HG03565 (cell line): ENCODE results near the gene DLST.
A peak's percentile ranks its signal among the peaks of the same experiment; 100 is the strongest.

ENCODE experiments used
- ATAC-seq: cut with Tn5 transposase; IDR thresholded peaks from one replicate; pipeline ENCODE4 v1.9.1; 2021; ENCODE audit warnings: mild to moderate bottlenecking, moderate library complexity; ENCODE audit not compliant: unreplicated experiment

DLST gene

DNA sequence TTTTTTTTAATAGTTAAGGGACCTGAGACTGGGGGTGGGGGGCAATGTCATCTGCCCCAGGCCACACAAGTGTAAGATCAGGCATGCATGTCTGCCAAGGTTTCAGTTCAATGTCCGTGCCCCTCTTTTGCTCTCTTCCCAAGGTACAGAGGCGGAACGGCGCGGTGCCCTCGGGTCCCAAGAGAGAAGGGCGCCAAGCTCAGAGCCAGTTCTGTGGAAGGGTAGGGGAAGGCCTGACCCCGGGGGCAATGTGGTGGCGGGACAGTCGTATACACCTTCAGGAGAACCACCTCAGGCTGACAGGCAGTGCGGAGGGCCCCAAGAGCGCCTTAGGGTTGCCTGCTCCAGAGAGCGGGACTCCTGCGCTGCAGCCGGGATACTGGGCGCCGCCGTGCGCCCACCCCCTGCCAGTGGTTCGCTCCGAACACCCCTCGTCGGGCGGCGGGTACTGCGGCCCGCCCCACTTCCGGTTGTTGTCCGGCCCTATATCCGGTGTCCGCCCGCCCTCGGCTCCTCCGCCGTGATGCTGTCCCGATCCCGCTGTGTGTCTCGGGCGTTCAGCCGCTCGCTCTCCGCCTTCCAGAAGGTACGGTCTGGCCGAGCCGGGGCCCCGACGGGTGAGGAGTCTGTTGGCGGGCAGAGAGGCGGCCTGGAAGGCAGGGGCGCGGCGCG is at the start of gene DLST:
Gene DLST, plus strand, starts transcription at position 486 of the 672 bp plus-strand sequence. Its CDS starts 38 bp downstream, at position 524.
- peak; percentile 79 for ATAC-seq

DNA sequence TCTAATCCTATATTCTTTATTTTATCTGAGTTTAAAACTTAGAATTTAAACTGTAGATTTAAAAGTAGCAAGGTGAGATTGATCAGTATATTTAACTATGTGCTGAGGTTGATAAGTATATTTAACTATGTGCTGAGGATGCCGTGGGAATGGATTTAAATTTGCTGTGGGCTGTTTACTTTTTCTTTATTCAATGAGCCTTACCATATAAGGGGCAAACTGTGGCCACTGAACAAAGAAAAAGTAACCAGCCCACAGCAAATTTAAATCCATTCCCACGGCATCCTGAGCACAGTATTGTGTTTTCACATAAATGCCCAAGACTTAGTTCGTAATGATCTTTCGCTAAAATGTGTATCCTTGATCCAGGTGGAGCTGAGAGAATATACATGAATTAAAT is 48.9 kb upstream of the DLST start:
- no peak for ATAC-seq

DNA sequence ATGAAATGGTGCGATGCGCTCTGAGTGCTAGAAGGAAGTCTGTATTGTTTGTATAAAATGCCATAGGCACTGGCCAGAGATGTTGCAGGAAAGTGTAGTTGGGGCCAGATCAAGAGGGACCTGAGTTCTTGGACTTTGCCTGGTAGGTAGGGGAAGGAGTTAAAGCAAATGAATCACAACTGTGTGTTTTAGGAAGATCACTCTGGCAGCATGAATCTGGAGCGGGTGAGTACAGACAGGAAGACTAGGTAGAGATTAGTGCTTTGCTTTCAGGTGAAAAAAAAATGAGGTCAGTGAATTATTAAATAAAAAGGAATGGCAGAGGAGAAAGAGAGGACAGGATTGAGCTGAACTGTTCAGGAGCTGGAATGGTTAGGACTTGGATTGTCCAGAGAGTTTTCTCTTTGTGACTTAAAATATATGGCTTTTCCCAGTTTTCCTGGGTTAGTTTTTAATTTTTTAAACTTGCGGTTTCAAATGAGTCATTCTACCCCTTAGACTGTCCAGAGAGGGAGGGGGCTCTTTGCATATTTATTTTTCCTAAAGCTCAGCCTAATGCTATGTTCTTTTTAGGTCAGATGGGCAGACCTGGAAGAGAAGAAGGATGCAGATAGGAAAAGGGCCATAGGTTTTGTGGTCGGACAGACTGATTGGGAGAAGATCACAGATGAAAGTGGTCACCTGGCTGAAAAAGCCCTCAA is 46.9 kb upstream of the DLST start:
- no peak for ATAC-seq

DNA sequence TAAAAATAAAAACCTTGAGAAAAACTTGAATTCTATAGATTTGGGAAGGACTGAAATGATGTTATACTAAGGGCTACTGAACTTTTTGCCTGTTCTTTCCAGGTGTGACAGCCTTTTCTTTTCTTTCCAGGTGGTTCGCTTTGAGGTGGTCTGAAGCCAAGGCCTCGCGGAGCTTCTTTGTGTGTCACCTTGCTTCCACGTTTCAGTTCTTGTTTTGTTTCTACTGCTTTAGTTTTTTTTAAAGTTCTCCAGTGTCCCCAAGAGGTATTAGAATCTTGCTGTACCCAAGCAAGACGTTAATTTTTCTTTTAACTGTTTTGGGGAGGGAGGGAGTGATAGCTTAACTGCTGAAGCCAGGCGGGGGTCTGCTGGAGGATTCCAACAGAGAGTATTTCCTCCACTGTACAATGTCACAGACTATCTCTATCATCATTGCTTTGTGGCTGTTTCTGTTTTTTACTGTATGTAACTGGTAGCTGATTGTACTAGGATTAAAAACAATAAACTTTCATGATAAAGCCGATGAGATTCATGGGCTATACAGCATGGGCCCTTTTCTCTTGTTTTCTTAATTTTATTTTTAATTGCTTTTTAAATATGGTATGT is 46.0 kb upstream of the DLST start:
- no peak for ATAC-seq

DNA sequence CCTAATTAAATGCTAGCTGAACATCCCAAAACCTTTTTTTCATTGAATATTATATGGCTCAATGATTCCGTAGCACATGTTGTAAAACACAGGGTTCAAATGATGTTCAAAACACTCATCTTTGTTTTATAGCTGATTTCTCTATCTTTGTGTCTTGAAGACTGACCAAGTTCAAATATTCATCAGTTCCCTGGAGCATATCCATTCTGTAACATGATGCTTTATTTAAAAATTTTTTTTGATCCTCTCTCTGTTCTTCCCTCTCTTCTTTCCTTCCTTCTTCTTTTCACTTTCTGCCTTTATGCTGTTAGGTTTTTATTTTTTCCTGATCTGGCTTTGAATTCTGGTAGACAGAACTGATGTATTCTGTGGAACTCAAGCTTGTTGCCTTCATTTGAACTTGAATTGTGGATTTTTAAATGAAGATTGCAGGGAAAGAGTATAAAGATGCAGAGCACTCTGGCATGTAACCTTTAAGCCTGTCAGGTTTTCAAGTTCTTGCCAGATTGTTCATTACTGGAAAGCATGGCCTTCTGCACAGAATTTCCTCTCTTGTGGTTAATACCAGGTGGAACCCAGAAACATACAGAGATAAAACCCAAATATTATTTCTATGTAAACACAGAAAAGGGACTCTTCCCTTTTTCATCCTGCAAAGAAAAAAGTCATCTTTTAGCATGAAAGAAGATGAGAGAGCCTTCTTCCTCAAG is 45.3 kb upstream of the DLST start:
- no peak for ATAC-seq

DNA sequence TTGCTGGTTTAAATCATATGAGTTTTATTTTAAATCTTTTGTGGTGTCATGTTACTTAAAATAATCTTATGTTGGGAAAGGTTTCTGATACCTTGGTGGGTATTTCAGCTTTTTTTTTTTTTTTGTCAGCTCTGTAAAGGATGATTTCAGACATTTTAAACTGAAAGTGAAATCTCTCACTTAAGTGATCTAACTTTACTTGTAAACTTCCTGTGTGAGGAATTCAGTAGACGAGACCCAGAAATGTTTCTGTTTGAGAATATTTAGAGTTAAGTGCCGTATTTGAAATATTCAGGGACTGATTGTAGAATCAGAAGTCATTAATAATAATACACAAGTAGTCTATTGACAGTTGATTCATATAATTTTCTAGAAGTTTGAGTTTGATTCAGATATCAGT is 43.5 kb upstream of the DLST start:
- ATAC-seq: no peak

DNA sequence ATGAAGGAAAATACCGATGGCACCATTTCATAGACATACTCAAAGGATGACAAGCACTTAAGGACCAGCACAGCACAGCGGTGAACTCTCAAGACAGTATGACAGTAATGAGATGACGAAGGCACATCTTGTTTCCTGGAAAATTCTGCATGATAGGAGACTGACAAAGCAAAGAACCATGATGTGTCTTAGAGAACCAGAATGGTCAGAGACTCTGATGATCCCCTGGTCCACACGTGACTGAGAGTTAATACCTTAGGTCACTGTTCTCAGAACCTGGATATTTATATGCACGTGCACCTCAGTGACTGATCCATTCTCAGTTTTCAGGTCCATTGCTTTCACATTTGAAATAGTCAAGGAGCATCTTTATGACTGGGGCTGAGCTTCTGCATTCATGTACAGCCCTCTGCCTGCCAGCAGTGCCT is 41.1 kb upstream of the DLST start:
- ATAC-seq: peak; percentile 34

DNA sequence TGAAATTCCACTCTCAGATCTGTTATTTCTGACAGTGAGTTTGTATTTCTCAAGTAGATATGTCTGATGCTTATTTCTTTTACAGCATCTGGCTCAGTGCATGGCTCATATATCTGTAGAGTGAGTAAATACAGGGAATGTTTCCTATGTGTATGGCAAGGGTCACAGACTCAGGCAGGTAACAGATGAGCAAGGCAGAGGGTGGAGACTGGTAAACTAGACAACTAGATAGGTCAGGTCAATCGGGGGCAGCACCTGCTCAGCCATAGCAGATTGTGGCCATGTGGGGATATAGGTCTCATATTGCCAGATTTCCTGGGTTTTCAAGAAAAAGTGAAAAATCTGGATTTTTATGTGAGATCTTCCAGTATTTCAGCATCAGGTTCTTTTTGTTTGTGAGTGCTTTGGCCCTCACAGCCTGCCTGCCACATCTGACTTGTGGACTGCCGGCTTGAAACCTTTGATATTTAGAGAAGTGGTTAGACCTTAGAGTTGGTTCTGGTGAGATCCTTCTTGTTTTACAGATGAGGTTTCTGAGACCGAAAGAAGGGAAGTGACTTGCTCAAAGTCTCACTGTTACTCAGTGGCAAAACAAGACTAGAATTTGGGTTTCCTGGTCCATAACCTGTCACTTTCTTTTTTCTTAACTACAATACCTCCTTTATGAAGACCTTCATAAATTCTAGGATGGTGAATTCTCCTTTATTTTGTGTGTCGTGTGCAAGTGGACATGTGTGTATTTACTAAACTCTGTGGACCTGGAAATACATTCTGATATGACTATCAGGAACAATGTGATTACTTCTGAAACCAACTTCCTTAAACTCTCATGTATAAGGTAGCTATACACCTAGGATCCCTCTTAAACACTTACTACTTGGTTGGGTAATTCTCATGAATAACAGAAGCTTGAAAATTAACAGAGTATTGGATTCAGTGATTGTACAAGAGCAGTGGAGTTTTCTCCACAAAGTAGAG is 40.2 kb upstream of the DLST start:
- peak; percentile 59 for ATAC-seq

DNA sequence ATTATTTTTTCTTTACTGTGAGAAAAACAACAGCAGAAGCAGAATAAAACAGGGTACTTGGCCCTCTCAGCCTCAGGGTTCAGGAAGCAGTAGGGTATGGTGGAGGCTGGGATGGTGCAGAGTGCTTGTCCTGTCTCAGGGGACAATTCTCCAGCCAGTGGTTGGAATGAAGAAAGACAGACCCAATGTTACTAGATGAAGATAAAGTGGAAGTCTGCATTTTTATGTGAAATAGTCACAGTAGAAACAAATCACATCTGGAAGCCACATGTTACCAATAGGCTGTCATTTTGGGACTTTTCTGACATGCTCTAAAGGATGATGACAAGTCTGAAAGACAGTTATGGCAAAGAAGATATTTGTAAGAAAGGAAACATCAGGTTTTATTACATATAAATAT is 38.1 kb upstream of the DLST start:
- no peak for ATAC-seq

DNA sequence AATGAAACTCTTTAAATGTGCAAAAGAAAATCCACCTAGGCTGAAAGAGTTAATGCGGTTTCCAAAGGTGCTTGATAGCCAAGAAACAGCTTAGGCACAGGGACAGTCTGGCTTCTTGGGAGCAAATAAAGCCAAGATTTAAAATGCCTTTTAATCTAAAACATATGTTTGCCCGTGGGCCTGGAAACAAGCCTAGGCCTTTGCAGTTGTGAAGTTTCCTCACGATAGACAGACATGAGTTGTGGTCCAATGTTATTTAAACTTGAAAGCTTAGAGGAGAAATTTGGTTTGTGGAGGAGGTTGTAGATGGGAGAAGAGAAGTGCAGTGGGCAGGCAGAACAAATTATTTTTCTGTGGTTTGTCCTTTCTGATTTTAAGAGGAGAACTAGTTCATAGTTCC is 35.5 kb upstream of the DLST start:
- ATAC-seq: no peak

DNA sequence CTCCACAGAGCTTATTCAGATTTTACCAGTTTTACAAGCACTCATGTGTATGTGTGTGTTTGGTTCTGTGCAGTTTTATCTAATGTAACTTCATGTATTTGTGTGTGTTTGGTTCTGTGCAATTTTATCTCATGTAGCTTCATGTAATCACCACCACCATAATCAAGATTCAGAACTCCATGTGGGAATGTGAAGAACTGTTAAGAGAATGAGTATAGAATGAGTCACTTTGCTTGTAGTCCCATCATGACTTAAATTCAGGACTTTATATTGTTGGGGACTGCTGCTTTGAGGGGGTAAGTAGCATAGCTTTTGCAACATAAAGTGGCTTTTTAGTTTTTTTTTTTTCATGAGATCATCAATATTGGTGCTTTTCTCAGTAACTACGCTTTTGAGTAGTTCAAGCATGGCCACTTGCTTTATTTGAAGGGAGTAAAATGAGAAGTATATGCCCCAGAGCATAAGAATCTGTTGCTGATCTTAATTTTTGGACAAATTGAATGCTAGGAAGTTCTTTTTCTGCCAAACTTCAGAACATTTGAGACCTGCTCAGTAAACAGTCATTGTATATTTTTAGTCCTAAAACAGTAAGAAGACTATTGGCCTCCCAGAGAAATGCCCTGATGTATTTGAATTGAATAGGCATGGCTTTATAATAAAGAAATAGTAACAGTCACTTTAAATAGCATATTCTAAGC is 34.6 kb upstream of the DLST start:
- no peak for ATAC-seq

DNA sequence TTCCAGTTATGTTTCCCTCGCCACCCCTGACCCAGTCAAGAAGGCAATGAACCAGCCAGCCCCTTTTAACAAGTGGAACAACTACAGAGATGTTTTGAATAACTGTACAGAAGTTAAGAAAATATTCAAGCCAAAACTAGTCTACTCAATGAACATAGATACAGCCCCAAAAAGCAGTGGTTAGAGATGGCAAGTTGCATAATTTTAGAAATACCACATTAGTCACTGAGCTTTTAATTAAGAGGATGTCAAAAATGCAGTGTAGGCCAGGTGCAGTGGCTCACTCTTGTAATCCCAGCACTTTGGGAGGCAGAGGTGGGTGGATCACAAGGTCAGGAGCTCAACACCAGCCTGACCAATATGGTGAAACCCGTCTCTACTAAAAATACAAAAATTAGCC is 32.9 kb upstream of the DLST start:
- no peak for ATAC-seq

DNA sequence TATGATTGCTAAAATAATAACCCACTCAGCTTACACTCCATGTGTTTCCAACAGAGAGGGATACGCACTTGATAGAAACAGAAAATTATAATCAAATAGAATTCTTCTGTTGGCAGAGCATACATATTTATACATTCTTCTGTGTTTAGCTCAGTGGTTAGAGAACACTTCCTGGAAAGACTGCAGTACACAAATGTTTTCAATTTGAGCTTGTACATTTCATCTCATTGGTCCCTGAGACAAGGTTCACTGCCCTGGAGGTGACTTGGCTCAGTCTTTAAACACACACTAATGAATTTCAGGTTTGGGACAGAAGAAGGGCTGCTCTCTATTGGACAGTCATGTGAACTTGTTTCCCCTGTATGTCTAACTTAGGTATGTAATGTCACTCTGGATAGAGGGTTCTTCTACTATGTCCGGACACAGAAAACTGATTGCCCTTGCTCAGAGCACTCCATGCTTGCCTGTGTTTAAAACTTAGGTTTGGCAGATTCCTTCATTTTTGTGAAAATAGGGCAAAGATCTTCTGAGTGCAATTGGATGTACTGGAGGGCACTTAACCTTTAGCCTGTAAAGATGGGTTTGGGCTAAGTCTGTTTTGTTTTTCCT is 28.7 kb upstream of the DLST start:
- no peak for ATAC-seq

DNA sequence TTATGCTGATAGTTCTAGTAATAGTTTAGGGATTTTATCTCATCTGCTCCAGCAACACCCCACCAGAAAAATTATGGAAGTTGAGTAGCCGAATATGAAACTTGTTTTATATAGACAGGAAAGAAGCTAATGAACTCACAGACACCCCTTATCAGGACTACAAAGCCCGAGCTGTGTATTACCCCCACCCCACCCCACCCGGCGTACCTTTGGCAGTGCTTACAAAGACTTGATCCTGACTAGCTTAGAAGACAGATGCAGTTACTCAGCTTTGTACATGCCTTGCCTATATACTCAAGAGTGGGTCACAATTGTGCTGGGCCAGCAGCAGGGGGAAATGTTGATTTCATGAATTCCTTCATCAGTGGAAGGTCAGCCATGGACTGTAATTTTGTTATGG is 28.1 kb upstream of the DLST start:
- ATAC-seq: no peak

DNA sequence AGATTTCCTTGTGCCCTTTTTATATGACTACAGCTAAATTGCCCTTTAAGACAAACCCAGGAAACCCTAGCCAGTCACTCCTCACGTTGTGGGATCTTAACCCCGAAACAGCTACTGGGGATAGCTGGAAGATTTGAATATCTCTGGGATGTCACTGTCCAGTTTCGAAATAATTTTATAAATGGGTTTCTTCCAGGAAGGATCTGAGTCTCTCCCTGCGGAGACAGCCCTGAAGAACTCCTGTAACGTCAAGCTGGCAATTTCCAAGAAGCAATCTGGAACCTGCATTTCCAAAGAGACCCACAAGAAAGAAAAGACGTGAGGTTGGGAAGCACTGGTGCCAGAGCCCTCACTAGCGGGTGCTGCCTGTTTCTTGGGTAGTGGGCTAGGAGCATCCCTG is 26.7 kb upstream of the DLST start:
- ATAC-seq: no peak

DNA sequence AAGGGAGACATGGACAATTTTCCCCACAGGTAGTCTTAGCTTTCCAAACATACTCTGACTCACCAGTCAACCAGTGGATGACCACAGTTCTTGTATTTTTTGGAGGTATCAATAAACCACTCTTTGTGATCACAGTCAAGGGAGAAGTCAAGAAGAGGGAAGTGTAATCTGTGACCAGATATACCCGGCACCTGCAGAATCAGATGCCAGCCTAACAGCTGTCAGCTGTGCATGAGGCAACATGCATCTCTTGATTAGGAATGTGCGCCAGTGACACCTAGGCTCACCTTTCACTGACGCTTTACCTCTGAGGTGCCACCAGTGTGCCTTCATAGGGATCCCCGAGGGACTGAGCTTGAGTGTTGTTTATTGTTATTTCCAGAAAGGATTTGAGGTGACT is 25.8 kb upstream of the DLST start:
- ATAC-seq: no peak

DNA sequence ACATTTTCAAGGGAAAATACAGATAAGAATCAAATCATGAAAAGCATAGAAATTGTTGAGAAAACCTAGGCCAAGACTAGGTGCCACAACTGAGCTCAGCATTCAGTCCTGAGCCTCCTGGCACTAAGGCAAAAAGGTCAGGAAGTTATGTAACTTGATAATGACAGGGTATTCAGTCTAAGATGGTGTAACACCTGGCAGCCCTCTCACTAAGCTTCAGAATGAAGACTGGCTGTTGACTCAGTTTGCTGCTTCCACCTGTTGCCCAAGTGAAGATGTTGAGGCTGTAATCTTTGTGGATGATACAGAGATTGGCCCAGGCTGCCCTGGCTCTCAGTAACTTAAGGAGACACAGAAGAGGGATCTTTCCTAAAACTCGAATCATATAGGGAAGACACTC is 25.4 kb upstream of the DLST start:
- ATAC-seq: no peak

DNA sequence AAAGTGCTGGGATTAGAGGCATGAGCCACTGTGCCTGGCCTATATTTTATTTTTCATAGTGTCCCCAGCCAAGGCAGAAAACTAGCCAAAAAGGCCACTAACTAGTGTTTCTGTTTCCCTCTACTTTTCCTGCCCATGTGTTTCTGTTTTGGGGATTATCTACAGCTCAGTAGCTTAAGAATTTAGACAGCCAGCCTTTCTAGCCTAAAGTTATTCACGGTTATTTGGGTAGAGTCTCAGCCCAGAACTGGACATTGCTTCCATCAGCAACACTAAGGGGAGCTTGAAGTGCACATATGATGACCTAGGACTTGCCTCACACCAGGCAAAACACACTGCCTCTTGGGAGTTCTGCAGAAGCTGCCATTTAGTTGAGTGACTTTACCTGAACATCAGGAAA is 23.7 kb upstream of the DLST start:
- no peak for ATAC-seq

DNA sequence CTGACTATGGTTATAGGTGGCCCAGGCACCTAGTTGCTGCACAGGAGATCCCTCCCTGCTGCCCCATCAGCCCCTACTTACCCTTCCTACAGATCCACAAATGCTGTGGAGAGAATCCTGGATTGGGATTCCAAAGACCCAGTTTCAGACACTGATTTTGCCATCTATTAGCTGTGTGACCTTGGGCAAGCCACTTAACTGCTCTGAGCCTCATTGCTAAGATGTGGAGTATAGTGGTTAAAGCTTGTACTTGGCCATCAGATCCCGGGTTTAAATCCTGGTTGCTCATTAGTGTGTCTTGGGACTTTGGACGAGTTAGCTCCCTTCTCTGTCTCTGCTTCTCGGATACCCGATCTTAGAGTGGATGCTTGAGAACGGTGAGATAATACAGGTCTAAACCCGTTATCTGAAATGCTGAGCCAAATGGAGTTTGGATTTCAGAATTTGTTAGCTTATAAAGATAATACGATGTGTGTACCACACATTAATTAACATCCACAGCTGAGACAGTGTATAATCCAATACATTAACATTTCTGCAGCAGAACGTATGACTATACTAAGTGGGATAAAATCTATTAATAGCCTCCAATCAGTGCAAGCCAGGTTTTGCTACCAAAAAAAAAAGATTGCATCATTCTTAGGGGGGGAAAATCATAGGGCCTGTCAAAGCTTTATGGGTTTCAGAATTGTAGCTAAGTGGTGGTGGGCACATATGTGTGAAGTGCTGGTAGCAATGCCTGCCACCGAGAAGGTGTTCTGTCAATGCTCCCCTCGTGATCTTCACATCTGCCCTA is 21.8 kb upstream of the DLST start:
- no peak for ATAC-seq
